HG03460 (cell line): ENCODE measurements around the gene CGB7.
"Not testable (repeated sequence)": the region's sequence is repeated elsewhere in the genome, so short reads cannot be mapped to it uniquely, and the experiment has no call there.

ENCODE experiments used
- ATAC-seq: cut with Tn5 transposase; IDR thresholded peaks from one replicate; pipeline ENCODE4 v1.9.1; 2021; ENCODE audit not compliant: unreplicated experiment

The CGB7 gene

DNA sequence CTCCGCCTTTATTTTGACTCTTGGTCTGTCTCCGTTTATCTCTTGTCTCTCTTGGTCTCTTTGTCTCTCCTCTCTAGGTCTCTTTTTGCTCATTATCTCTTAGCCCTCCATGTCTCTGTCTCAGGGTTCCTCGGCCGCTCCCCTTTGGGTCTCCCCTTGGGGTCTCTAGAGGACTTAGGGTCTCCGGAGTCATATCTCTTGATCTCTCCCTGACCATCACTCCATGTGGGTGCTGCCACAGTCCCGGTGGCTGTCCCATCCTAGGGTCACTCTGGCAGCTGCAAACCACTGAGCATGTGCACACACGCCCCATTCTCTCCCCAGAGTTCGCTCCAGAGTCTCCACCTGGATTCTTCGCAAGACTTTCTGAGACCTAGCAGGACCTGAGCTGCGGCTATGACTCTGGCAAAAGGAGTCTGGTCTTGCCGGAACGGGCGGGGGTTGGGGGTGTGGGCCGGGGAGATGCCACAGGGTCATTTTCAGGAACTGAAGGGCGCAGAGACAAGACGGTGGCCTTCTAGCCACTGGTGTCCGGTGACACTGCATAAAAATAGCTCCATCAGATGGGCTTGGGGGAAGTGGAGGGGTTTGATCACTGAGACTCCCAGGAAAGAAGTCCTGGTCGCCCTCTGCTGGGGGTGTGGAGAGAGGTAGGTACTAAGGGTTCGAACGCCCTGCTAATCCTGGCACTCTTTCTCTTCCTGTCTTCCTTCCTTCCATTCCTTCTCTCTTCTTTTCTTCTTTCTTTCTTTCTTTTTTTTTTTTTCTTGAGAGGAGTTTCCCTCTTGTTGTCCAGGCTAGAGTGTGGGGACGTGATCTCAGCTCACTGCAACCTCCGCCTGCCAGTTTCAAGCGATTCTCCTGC lies 16.2 kb upstream of the CGB7 start:
- ATAC-seq = no peak

DNA sequence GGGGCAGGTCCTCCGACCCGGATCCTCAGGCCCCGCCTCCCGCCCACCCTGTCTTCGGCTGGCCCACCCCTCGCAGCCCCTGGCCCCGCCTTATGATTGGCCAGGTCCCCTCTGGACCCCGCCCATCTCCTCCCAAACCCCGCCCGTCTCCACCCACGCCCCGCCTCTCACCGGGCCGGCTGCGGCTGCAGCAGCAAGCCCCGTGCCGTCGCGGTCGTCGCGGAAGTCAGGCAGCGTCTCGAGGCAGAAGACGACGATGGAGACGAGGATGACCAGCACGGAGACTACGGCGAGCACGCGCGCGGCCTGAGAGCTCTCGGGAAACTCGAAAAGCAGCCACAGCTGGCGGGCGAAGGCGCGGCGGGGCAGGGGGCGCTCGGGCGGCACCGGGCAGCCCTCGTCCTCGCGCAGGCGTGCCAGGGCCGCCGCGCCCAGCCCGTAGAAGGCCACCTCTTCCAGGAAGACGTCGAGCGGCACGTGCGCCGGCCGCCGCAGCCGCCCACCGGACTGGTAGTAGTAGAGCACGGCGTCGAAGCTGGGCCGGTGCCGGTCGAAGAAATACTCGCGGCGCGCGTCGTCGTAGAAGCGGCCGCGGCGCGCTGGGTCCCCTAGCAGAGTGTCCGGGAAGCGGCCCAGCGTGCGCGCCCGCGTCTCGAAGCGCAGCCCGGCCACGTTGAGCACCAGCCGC lies 14.5 kb upstream of the CGB7 start:
- ATAC-seq = no peak

DNA sequence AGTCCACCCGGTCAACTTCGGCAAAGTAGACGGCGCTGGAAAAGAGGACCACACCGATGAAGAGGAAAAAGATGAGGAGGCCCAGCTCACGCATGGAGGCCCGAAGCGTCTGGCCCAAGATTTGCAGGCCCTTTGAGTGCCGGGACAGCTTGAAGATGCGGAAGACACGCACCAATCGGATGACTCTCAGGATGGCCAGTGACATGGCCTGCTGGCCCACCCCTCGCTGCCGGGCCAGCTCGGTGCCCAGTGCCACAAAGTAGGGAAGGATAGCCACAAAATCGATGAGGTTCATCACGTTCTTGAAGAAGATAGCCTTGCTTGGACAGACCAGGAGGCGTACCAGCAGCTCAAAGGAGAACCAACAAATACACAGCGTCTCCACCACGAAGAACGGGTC lies 12.9 kb upstream of the CGB7 start:
- ATAC-seq = no peak

DNA sequence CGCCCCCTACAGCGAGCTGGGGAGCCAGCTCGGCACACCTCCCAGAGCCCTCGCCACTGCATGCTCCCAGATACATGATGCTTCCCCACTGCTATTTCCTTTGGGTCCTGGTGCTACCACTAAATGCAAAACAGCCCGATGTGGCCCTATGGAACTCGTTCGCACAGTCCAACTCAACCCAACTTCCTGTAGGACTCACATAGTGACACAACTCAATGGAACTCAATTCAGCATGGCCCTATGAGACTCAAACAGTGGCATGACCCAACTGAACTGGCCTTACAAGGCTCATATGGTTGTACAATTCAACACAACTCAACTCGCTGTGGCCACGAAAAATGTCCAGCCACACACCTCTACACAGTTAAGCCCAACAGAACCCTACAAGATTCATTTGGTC lies 11.5 kb upstream of the CGB7 start:
- ATAC-seq = no peak

DNA sequence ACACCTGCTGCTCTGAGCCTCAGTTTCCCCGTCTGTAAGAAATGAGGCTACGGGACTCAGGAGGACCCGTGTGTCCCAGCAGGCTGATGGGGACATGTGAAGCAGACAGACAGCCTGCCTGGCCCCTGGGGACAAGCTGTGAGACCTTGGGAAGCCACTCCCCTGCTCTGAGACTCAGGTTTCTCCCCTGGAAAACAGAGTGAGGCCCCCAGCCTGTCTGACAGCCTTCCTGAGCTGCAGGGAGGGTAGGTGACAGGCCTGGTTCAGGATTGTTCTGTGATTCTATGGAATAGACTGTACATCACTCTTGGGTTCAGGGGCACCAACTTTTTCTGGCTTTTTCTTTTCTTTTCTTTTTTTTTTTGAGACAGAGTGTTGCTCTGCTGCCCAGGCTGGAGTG lies 10.0 kb upstream of the CGB7 start:
- no peak for ATAC-seq

DNA sequence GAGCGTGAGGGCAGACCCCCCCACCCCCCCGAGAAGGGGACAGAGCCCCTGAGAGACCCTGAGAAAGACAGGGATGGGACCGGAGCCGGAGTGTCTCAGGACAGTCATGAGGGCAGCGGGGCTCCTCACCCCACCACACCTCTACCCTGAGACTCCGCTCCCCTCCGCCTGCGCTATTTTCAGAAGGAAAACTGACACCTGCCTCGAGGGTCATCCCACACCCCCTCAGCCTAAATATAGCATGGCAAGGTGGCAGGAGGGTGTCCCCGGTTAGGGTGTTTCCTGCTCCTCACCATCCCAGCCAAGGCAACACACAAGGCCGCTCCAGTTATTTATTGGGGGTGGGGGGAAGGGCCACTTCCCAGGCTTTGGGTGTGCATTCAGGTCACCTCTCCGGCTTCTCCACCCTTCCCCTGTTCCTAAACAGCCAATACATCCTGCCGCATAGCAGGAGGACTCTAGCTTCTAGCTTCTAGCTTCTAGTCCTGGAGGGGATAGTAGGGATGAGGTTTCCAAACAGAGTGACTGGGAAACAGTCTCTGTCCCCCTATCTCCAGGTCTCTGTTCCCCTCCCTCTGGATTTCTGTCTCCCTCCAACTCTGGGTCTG lies 8.5 kb upstream of the CGB7 start:
- ATAC-seq = no peak

DNA sequence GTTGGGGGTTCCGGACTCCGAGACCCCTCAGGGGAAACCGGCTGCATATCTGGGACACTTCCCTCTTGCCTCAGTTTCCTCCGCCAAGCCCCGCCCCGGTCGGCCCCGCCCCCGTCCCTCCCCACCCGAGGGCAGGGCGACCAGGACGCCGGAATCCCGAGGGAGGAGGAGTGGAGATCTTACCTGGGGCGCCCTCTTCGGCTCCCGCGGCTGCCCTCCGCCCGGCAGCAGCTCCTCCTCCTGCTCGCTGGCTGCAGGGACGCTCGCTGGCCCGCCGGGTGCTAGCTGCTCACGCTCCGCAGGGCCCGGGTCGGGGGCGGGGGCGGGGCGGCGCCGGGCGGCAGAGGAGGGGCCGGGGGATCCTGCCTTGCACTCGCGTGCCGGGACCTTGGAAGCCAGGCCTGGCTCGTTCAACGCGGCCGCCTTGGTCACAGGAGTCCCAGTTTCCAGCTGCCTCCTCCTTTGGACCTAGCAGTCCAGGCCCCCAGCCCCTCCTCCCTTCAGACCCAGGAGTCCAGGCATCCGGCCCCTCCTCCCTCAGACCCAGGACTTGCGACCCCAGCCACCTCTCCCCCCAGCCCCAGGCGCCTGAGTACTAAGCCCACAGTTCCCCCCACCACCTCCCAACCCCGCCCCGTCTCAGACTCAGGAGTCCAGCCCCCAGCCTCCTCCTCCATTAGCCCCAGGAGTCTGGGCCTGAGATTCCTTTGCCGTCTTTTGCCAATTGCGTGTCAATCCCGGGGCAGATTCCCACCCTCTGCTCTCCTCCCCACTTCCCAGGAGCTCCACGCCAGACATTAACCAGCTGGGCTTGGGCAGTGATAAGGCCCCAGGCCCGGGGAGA lies 7.4 kb upstream of the CGB7 start, which contains the start of gene NTF4:
Gene NTF4 (minus strand): TSS at position 51 of the 844 bp plus-strand sequence. CDS start 2,821 bp downstream, outside the sequence.
- no peak for ATAC-seq

DNA sequence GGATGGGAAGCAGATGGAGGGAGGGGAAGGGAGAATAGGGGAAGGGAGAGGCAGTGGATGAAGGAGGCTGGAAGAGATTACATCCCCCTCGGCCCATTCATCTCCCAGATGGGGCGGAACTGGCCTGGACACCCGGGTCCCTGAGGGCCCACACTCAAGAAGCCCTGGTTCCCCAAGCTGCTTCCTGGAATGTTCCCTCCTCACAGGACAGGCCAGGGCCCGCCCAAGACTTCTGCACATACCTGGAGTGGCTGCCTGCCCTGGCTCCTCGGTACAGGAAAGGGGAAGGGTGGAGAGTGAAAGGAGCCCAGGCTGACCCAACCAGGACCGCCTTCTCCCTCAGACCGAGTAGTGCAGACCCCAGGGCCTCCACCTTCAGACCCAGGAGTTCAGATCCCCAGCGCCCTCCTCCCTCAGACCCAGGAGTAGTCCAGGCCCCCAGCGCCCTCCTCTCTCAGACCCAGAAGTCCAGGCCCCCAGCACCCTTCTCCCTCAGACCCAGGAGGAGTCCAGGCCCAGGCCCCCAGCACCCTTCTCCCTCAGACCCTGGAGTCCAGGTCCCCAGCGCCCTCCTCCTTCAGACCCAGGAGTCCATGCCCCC lies 6.6 kb upstream of the CGB7 start:
- ATAC-seq = no peak

DNA sequence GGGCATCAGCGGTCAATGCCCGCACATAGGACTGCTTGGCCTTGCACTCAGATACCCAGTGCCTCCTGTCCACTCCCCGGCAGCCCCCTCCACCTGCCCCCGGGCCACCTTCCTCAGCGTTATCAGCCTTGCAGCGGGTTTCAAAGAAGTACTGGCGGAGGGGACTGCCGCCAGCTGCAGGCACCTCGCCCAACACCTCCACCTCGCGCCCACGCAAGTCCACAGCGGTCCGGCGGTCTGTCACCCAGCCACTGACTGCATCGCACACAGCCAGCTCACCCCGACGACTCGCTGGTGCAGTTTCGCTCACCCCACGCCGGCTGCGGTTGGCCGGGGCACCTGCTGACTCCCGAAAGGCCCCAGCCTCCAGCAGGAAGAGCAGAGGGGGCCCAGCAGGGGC lies 3.9 kb upstream of the CGB7 start:
- ATAC-seq = no peak

DNA sequence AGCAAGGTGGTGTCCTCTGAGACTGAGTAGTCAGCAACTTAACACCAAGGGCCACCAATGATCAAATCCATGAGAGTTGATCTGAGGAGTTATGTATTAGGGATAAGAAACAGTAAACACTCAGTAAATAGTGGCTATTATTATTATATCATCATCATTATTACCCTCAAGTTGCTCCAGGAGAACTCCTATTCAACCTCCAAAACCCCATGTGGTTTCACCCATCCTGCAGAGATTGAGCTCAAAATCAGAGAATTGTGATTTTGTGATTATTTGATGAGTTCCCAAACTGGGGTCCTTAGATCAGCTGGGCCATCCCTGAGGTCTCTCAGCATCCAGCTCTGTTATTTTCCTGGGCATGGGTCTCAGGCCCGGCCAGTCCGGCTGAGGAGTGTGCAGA lies 3.5 kb upstream of the CGB7 start:
- no peak for ATAC-seq

DNA sequence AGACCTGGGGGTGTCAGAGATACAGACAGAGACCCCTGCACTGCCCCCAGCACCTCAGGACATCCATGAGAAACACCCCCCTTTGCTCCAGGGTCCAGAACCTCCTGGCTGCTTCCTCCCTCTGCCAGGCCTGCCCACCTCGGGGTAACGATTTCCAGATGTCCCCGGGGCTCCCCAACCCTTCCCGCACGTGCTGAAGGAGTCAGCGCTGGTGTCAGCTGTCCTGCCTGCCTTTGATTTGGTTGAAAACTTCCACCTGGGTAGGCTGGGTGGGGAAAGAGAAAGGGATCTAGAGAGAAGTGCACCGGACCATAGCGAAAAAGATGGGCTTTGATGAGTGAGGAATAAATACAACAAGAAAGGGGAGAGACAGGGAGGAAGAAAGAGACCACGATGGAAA lies 1.5 kb upstream of the CGB7 start:
- ATAC-seq = no peak

DNA sequence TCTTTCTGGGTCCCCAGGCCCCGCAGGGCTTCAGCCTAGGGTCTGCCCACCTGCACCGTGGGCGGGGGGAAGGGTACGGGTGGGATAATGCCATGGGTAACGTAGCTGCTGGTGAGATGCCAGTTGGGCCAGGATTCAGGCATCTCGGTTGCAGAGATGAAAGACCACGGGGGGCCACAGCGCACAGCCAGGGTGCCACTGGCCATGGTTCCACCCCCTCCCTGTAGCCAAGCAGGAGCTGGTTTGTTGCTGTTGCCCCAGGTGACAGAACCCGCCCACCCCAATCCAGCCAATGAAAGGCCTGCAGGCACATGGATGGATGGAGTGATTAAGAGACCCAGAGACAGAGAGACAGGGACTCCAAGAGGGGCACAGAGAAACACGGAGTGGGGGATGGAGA lies 1.0 kb upstream of the CGB7 start:
- no peak for ATAC-seq

DNA sequence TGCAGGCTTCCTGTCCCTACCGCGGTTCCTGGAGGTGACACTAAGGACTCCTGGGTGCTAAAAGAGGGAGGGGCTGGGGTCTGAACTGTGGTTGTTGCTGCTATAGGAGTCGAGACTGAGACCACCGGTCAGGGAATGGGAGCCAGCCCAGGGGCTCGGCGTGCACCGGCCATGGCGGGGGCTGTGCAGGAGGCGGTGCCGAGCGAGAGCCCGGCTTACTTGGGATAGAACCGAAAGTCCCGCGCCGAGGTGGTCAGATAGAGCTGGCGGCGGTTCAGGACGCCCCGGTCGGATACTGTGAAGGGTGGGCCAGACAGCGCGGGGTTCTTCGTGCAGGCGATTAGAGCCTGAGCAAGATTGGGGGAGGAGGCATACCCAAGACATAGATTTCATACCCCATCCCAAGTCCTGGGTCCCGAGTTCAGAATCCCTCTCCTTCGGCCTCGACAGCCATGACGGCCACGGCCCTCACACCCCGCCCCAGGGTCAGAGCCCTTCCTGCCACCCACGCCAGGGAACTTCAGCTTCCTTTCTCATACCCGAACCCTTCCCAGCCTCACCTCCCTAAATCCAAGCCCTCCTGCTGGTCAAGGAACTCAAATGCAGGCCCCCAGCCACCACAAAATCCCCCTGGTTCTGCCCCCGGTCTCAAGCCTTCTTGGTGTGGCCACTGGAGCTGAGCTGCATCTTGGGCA lies 500 bp downstream of the CGB7 start:
- not testable (repeated sequence) for ATAC-seq

DNA sequence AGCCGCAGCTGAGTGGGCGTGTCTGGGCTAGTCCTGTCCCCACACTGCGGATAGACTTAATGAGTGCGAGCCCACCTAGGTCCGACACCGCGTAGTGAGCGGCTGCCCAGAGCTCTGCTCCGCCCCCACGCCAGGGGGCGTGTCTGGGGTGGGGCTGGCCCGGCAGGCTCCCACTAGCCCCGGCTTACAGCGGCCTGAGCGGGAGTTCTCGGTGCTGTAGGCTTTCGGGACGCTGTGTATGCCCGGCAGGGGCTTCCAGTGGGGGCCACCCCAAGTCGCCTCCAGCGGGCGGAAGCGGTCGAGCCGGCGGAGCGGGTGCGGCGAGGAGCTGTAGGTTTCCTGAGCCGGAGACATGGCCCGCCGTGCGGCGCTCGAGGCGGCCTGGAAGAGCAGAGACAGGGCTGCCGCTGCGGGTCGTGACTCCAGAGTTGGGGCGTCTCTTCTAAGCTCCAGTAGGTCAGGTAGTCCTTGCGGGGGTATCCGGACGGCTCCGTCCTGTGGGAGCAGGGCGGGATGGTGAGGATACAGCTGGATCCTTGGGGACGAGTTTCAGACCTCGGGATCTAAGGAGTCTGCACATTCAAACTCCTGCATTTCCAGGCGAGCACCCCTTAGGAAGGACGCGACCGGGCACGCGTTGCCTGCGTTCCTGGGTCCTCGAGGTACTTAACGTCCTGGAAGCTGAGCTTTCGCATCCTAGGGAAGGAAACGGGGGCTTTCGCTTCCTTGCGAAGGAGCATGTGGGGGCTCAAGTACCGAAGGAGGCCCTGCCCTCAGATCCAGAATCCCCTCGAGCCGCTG lies 1.2 kb downstream of the CGB7 start:
- no peak for ATAC-seq

DNA sequence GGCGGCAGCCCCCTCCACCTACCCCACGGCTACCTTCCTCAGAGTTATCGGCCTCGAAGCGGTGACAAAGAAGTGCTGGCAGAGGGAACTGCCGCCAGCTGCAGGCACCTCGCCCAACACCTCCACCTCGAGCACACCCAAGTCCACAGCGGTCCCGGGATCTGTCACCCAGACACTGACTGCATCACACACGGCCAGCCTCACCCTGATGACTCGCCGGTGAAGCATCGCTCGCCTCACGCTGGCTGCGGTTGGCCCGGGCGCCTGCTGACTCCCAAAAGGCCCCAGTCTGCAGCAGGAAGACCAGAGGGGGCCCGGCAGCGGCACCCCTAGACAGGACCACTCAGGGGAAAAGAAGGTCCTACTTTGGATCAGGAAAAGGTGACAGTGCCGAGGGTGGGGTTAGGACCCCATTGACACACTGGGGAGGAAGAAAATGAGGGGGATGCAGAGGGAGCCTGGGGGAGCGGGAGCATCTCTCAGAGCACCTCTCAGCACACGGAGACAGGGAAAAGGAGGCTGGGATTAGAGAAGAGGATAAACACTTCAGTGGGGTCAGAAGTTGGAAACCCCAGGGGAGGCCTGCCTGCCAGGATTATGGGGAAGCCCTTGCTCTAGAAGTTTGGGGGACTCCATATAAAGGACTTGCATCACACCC lies 7.0 kb downstream of the CGB7 start:
- ATAC-seq = not testable (repeated sequence)

DNA sequence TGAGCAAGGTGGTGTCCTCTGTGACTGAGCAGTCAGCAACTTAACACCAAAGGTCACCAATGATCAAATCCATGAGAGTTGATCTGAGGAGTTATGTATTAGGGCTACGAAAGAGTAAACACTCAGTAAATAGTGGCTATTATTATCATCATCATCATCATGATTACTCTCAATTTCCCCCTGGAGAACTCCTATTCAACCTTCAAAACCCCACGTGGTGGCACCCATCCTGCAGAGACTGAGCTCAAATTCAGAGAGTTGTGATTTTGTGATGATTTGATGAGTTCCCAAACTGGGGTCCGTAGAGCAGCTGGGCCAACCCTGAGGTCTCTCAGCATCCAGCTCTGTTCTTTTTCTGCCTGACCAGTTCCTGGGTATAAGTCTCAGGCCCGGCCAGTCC lies 7.7 kb downstream of the CGB7 start:
- ATAC-seq = not testable (repeated sequence)

DNA sequence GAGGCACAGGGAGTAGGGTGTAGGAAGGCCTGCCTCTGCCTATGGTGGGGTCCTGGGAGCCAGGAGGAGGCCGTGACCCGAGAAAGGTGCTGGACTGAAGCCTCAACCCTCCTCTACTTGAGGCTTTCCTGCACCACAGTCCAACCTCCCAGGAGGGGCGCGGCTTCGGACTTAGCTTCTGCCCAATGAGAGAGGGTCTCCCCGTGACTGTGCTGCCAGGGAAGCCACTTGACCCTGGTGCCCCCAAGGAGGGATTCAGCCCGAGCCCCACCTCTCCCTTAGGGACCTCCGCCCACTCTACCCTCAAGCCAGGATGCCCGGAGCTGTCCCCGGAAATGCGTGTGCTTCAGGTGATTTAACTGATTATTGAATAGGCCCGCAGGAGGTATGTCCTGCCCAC lies 8.5 kb downstream of the CGB7 start, which contains the start of gene CGB8:
Gene CGB8 (minus strand): TSS at position 101 of the 400 bp plus-strand sequence. CDS start 372 bp downstream, outside the sequence.
- ATAC-seq = not testable (repeated sequence)

DNA sequence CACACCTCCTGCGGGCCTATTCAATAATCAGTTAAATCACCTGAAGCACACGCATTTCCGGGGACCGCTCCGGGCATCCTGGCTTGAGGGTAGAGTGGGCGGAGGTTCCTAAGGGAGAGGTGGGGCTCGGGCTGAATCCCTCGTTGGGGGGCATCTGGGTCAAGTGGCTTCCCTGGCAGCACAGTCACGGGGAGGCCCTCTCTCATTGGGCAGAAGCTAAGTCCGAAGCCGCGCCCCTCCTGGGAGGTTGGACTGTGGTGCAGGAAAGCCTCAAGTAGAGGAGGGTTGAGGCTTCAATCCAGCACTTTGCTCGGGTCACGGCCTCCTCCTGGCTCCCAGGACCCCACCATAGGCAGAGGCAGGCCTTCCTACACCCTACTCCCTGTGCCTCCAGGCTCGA lies 14.0 kb downstream of the CGB7 start, which contains the start of gene CGB5:
Gene CGB5 (plus strand): TSS at position 301 of the 400 bp plus-strand sequence. CDS start 362 bp downstream, outside the sequence.
- ATAC-seq = not testable (repeated sequence)
